ENCODE measurements around the gene PRKCZ. TPM values are rescaled to one million over a fixed set of nuclear protein-coding genes. Genes with fewer than 3 reads are reported as not detected.
A peak's percentile ranks its signal among the peaks of the same experiment; 100 is the strongest.

Gene PRKCZ
- total and polyA plus RNA-seq, 7 donors, result 0.07 to 2.3 (median 0.42) TPM; not detected in 1

DNA sequence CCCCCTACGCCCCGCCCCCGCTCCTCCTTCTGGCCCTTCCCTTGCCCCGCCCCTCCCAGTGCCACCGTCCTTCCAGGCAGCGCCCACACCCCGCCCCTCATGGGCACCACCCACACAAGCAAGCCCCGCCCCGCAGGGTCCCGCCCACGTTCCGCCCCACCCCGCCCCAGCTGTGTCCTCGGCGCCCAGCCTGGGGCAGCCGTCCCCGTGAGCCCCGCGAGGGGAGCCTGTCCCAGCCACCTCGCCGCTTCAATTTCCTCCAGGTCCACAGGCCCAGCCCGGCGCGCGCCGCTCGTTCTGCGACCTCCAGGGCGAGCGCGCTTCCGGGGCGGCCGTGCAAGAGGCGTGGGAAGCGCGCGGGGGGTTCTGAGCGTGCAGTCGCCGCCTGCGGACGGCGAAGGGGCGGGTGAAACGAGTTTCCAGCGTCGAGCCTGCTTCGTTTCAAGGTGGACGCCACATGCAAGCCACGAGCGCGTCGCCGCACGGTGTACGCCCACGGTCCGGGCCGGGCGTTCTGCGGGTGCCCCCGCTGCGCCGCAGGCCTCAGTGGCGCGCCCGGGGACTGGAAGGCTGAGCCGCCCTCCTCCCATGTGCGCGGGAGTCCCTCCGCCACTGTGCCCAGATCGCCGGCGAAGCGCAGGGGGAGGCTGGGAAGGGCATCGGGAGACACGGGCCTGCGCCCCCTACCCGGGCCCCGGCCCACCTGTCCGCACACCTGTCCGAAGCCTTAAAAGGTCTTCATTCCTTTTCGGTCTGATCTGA is 155.2 kb downstream of the PRKCZ start:
- intact Hi-C loops (cut with DNase I), result loop anchor here in 1 of 2 donors (5.0 kb wide), 1 partner anchor 112 kb away; no protein-coding TSS in a partner anchor
- Histone ChIP-seq H3K27ac (peak overlapping the region; percentile 77), H3K36me3 (ENCODE audit: insufficient read depth in 1 of 2, low read depth in 1 of 2) (no peaks in the 10 kb centered on the region), H3K4me1 (peaks cover 25% of the 10 kb centered on the region), H3K4me3 (peak overlapping the region; percentile 67), H3K9me3 (no peaks in the 10 kb centered on the region), H3K27me3 (ENCODE audit: insufficient read depth in 3 of 3, low read length in 2 of 3) (no peaks in the 10 kb centered on the region)
- WGBS, 3 donors, result 8 to 14% (median 9%) methylated on average over 49 to 80 of the region's 84 CpGs
- TF ChIP-seq, protein P1, sequence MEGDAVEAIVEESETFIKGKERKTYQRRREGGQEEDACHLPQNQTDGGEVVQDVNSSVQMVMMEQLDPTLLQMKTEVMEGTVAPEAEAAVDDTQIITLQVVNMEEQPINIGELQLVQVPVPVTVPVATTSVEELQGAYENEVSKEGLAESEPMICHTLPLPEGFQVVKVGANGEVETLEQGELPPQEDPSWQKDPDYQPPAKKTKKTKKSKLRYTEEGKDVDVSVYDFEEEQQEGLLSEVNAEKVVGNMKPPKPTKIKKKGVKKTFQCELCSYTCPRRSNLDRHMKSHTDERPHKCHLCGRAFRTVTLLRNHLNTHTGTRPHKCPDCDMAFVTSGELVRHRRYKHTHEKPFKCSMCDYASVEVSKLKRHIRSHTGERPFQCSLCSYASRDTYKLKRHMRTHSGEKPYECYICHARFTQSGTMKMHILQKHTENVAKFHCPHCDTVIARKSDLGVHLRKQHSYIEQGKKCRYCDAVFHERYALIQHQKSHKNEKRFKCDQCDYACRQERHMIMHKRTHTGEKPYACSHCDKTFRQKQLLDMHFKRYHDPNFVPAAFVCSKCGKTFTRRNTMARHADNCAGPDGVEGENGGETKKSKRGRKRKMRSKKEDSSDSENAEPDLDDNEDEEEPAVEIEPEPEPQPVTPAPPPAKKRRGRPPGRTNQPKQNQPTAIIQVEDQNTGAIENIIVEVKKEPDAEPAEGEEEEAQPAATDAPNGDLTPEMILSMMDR (IDR thresholded peaks at IDR 0.05), result no peak
- peak; percentile 98 to 99 for DNase-seq
- ATAC-seq, result peak; percentile 90 to 93 (median 91)

DNA sequence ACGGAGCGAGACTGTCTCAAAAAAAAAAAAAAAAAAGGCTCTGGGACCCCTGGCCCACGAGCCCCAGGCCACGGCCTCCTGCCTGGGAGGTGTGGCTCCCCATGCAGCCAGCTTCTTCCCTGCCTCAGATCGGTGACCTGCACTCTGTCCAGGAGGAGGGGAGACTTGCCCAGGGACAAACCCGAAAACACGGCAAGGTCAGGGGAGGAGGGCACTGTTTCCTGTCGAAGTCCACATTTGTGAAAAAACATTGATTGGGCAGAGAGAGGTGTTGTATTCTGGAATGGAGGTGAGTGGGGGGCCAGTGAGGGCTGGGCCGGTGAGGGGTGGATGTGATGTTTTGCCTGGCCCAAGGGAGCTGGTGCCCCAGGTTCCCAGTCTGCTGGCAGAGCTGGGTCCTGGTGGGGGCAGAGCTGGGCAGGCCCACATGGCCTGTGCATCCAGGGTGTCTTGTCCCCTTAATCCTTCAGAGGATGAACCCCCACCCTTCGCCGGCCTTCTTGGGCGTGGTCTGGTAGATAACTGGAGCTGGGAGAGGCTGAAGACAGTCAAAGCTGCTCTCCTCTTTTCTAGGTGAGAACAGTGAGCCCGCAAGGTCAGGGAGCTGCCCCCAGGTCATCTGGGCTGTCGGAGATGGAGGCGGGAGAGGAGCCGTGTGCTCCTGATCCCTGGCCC is 156.7 kb downstream of the PRKCZ start:
- Histone ChIP-seq H3K36me3 (ENCODE audit: insufficient read depth in 1 of 2, low read depth in 1 of 2) (no peaks in the 10 kb centered on the region), H3K9me3 (no peaks in the 10 kb centered on the region), H3K27me3 (ENCODE audit: insufficient read depth in 3 of 3, low read length in 2 of 3) (no peaks in the 10 kb centered on the region), H3K4me3 (no peak overlapping the region), H3K4me1 (peaks cover 25% of the 10 kb centered on the region), H3K27ac (peak overlapping the region; percentile 74)
- intact Hi-C loops (cut with DNase I), result loop anchor here in 1 of 2 donors (5.0 kb wide), 1 partner anchor 110 kb away; no protein-coding TSS in a partner anchor
- peak in 1 of 2 donors; percentile 53 for DNase-seq
- ATAC-seq, result no peak
- 84 to 89% (median 86%) methylated on average over 16 of the region's 16 CpGs for WGBS, 3 donors
- TF ChIP-seq, protein P1 (IDR thresholded peaks at IDR 0.05), result no peak

DNA sequence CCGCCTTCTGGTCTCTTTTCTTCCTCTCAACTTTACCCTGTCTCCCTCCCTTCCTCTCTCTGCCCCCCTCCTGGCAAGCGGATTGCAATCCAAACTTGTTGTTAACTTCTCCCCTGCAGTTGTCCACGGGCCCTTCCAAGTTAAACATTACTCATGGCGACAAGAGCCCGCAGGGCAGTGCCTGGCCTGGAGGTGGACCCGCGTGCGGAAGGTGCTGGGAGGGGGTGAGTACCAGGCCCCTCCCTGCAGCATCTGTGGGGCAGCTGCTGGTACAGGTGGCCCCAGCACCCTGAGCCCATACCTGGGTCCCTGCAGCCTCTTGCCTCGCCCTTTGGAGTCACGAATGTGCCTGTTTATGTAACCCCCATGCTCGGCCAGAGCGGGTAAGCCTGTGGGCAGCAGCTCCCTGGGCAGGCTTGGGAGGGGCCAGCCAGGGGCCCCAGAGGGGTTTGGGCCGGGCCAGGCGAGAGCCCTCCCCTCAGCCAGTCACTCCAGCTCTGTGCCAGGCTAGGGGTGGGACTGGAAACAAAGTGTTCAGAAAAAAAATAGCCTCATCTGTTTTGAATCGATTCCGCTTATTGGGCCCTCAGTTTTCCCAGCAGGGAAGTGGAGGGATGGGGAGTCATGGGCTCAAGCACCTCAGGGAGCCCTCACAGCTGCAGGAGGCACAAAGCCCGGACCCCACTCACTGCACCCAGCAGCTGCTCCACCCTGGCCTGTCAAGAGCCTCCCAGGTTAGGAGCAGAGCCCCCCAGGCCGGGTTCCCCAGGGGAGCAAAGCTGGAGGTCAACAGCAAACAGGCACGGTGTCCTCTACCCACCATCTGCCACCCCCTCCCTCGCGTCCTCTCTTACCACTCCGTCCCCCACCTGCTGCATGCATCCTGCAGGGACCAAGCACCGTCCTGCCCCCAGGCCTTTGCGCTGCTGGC is 158.4 kb downstream of the PRKCZ start:
- no peaks in the 10 kb centered on the region for H3K36me3 ChIP-seq (ENCODE audit: insufficient read depth in 1 of 2, low read depth in 1 of 2)
- no peak overlapping the region for H3K4me3 ChIP-seq
- H3K27ac ChIP-seq, result peak overlapping the region; percentile 74
- peak; percentile 59 to 64 for DNase-seq
- intact Hi-C loops (cut with DNase I), result loop anchor here in 1 of 2 donors (5.0 kb wide), 1 partner anchor 109 kb away; no protein-coding TSS in a partner anchor
- H3K4me1 ChIP-seq, result peaks cover 41% of the 10 kb centered on the region
- ATAC-seq, result no peak
- TF ChIP-seq, protein P1 (IDR thresholded peaks at IDR 0.05), result no peak
- H3K27me3 ChIP-seq (ENCODE audit: insufficient read depth in 3 of 3, low read length in 2 of 3), result no peaks in the 10 kb centered on the region
- no peaks in the 10 kb centered on the region for H3K9me3 ChIP-seq
- WGBS, 3 donors, result 58 to 74% (median 64%) methylated on average over 24 of the region's 24 CpGs

DNA sequence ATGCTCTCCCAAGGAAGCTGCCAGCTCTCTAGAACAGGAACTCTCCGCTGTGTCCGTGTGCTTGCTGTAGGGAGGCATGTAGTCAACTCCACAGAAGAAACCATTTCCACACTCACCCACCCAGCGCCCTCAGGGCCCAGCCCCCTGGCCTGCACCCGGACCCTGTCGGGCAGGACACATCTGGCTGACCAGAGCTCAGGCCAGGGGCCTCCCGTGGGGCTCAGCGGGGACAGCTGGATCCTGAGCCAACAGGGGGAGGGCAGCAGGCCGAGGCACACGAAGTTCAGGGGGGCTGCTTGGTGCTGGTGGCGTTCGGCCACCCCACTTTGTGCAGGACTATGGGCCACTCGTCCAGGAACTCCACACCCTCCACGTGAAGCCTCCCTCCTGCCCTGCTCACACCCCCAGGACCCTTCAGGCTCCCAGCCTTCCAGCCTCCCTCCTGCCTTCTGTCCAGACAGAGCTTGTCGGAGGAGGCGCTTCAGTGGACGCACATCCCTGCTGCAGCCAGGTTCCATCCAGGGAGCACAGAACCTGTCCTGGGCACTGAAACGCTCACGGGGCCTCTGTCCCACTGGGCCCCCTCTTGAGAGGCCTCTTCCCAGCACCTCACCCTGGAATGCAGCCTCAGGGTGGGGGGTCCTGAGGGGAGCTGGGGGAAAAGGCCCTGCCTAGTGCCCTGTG is 159.3 kb downstream of the PRKCZ start:
- no peak for ATAC-seq
- H3K4me3 ChIP-seq, result no peak overlapping the region
- WGBS, 3 donors, result 60 to 67% (median 66%) methylated on average over 16 to 18 of the region's 18 CpGs
- peak in 1 of 2 donors; percentile 17 for DNase-seq
- H3K27me3 ChIP-seq (ENCODE audit: insufficient read depth in 3 of 3, low read length in 2 of 3), result no peaks in the 10 kb centered on the region
- intact Hi-C loops (cut with DNase I), result loop anchor here in 1 of 2 donors (5.0 kb wide), 1 partner anchor 108 kb away; no protein-coding TSS in a partner anchor
- H3K9me3 ChIP-seq, result no peaks in the 10 kb centered on the region
- TF ChIP-seq, protein P1 (IDR thresholded peaks at IDR 0.05), result no peak
- H3K27ac ChIP-seq, result peak overlapping the region; percentile 23
- no peaks in the 10 kb centered on the region for H3K36me3 ChIP-seq (ENCODE audit: insufficient read depth in 1 of 2, low read depth in 1 of 2)
- H3K4me1 ChIP-seq, result peaks cover 41% of the 10 kb centered on the region

Data from psoas muscle (tissue), 8 donors.